H1 (cell line): ENCODE data around the gene PREX1. TPM values are rescaled to one million over a fixed set of nuclear protein-coding genes. Genes with fewer than 3 reads are reported as not detected.

Experiments used
- CHD7 ChIP-seq: fragments of 300-600 bp; sonication (generic); IDR thresholded peaks from 2 replicates; pipeline ENCODE4 v1.7.1; 2012; ENCODE audit warnings: low read length, moderate library complexity, mild to moderate bottlenecking, inconsistent platforms; ENCODE audit not compliant: insufficient replicate concordance
- CTBP2 ChIP-seq: IDR thresholded peaks from 2 replicates; pipeline ENCODE4 v1.7.0; 2011; ENCODE audit warnings: borderline replicate concordance, mild to moderate bottlenecking, moderate library complexity, mixed read lengths, low read length; ENCODE audit not compliant: insufficient read depth, insufficient read length
- EGR1 ChIP-seq: IDR thresholded peaks from 2 replicates; pipeline ENCODE4 v1.6.1; 2011; ENCODE audit warnings: low read depth, low read length, borderline replicate concordance
- KDM4A ChIP-seq: IDR thresholded peaks from one replicate; pipeline ENCODE4 v1.7.1; 2012; ENCODE audit warnings: low read depth, mild to moderate bottlenecking, moderate library complexity, low read length, inconsistent platforms; ENCODE audit not compliant: severe bottlenecking
- POLR2A ChIP-seq, 2 experiments: IDR thresholded peaks; 1 replicate in 1 of 2; 2 replicates in 1 of 2; pipeline ENCODE4 v1.6.1; 2011; ENCODE audit warnings: low read depth in 2 of 2, low read length in 2 of 2, mild to moderate bottlenecking in 2 of 2; ENCODE audit errors: control extremely low read depth in 1 of 2
- polyA plus RNA-seq, 7 experiments: library from polyadenylated mRNA; depleted of rRNA in 3 of 7; stranded (reverse) in 5 of 7; unstranded in 2 of 7; fragments of >200 nt in 5 of 7; fragments of 200-250 nt in 2 of 7; gene quantifications; 1 replicate in 5 of 7; 2 replicates in 1 of 7; 4 replicates in 1 of 7; pipeline versions ENCODE4 v1.2.1 to v1.2.3, GENCODE V29; 2011 to 2013; ENCODE audit warnings: missing spikeins in 2 of 7, mixed read lengths in 2 of 7
- total RNA-seq: library from RNA; stranded (reverse); fragmentation: NEBNext Ultra II Directional; extraction: Animal tissue kit (Norgen Biotek cat#: 25700); gene quantifications from 2 replicates; pipeline ENCODE4 v1.2.1, GENCODE V29; 2021

PREX1 gene
- total and polyA plus RNA-seq, 2 of the 8 experiments (the other 6 are each of a cell fraction or from before 2014, with no cell fraction given): 10.7 to 12.8 TPM

- no peak for TF ChIP-seq CHD7
- no peak for TF ChIP-seq KDM4A
- TF ChIP-seq POLR2A (IDR thresholded peaks at IDR 0.05; ENCODE audit: control extremely low read depth in 1 of 2, low read depth in 2 of 2, low read length in 2 of 2): no peak
- no peak for TF ChIP-seq CTBP2
- no peak for TF ChIP-seq EGR1
These were observed 201.4 kb downstream of the PREX1 start (continued) for GRCh38 chr20:48626226-48626937.
